H9 (cell line): ENCODE data around the gene LIMA1. TPM values are rescaled to one million over a fixed set of nuclear protein-coding genes. Genes with fewer than 3 reads are reported as not detected.

Experiments
- DNase-seq: peaks from one replicate; pipeline ENCODE4 v3.0.0-alpha.2; 2017
- H2AFZ ChIP-seq: one replicate; pipeline ENCODE4 v1.6.1; 2013; ENCODE audit warnings: mild to moderate bottlenecking, low read length, control low read depth, moderate library complexity
- H2AK5ac ChIP-seq: 2 replicates; pipeline ENCODE4 v1.6.1; 2013; ENCODE audit warnings: low read length, control low read depth, mixed read lengths; ENCODE audit not compliant: insufficient read length
- H2BK120ac ChIP-seq: one replicate; pipeline ENCODE4 v1.6.1; 2013; ENCODE audit warnings: low read depth, mild to moderate bottlenecking, low read length, control low read depth, inconsistent platforms; ENCODE audit not compliant: poor library complexity, severe bottlenecking
- H2BK12ac ChIP-seq: 2 replicates; pipeline ENCODE4 v1.6.1; 2013; ENCODE audit warnings: low read length, control low read depth, mixed read lengths, low read depth; ENCODE audit not compliant: insufficient read length
- H2BK15ac ChIP-seq: 2 replicates; pipeline ENCODE4 v1.6.1; 2013; ENCODE audit warnings: low read depth, low read length, control low read depth
- H2BK20ac ChIP-seq: one replicate; pipeline ENCODE4 v1.6.1; 2013; ENCODE audit warnings: low read depth, mild to moderate bottlenecking, low read length, control low read depth, inconsistent platforms; ENCODE audit not compliant: poor library complexity, severe bottlenecking
- H2BK5ac ChIP-seq: 2 replicates; pipeline ENCODE4 v1.6.1; 2013; ENCODE audit warnings: low read length, control low read depth, mixed read lengths; ENCODE audit not compliant: insufficient read length
- H3K14ac ChIP-seq: 2 replicates; pipeline ENCODE4 v1.6.1; 2013; ENCODE audit warnings: low read length, control low read depth; ENCODE audit not compliant: insufficient read depth
- H3K18ac ChIP-seq: 2 replicates; pipeline ENCODE4 v1.6.1; 2013; ENCODE audit warnings: low read depth, mild to moderate bottlenecking, mixed read lengths, low read length, control low read depth; ENCODE audit not compliant: insufficient read length
- H3K23ac ChIP-seq: 2 replicates; pipeline ENCODE4 v1.6.1; 2013; ENCODE audit warnings: low read length, control low read depth, mixed read lengths, low read depth; ENCODE audit not compliant: insufficient read length
- H3K23me2 ChIP-seq: 2 replicates; pipeline ENCODE4 v1.6.1; 2013; ENCODE audit warnings: low read depth, mild to moderate bottlenecking, mixed read lengths, low read length, control low read depth; ENCODE audit not compliant: insufficient read length, poor library complexity, severe bottlenecking
- H3K27ac ChIP-seq: 2 replicates; pipeline ENCODE4 v1.5.1; 2013; ENCODE audit warnings: low read length, control low read depth, mixed read lengths, low read depth; ENCODE audit not compliant: insufficient read length
- H3K27me3 ChIP-seq: 2 replicates; pipeline ENCODE4 v1.6.1; 2013; ENCODE audit warnings: low read length, control low read depth, inconsistent platforms; ENCODE audit not compliant: insufficient read depth
- H3K4ac ChIP-seq: 2 replicates; pipeline ENCODE4 v1.6.1; 2013; ENCODE audit warnings: low read depth, mild to moderate bottlenecking, control low read depth, inconsistent platforms, low read length, moderate library complexity
- H3K4me1 ChIP-seq: 2 replicates; pipeline ENCODE4 v1.6.1; 2013; ENCODE audit warnings: low read length, control low read depth, inconsistent platforms; ENCODE audit not compliant: insufficient read depth
- H3K4me2 ChIP-seq: 2 replicates; pipeline ENCODE4 v1.6.1; 2013; ENCODE audit warnings: low read length, control low read depth, mixed read lengths; ENCODE audit not compliant: insufficient read length, insufficient read depth
- H3K56ac ChIP-seq: 2 replicates; pipeline ENCODE4 v1.6.1; 2013; ENCODE audit warnings: low read depth, mild to moderate bottlenecking, mixed read lengths, low read length, control low read depth; ENCODE audit not compliant: insufficient read length
- H3K79me1 ChIP-seq: 2 replicates; pipeline ENCODE4 v1.6.1; 2013; ENCODE audit warnings: low read depth, mild to moderate bottlenecking, moderate library complexity, low read length, control low read depth, inconsistent platforms; ENCODE audit not compliant: insufficient read depth, poor library complexity, severe bottlenecking
- H3K79me2 ChIP-seq: 2 replicates; pipeline ENCODE4 v1.6.1; 2013; ENCODE audit warnings: low read length, control low read depth, inconsistent platforms; ENCODE audit not compliant: insufficient read depth
- H3K9ac ChIP-seq: 2 replicates; pipeline ENCODE4 v1.6.1; 2013; ENCODE audit warnings: low read length, control low read depth, mixed read lengths; ENCODE audit not compliant: insufficient read length; ENCODE audit errors: extremely low read depth
- H3K9me3 ChIP-seq: one replicate; pipeline ENCODE4 v1.6.1; 2013; ENCODE audit warnings: low read depth, low read length, inconsistent platforms; ENCODE audit not compliant: control insufficient read depth
- H3T11ph ChIP-seq: one replicate; pipeline ENCODE4 v1.6.1; 2013; ENCODE audit warnings: mild to moderate bottlenecking, low read length, control low read depth, inconsistent platforms
- H4K20me1 ChIP-seq: one replicate; pipeline ENCODE4 v1.6.1; 2013; ENCODE audit not compliant: control insufficient read depth, insufficient read length, insufficient read depth
- H4K5ac ChIP-seq: 2 replicates; pipeline ENCODE4 v1.6.1; 2013; ENCODE audit warnings: low read depth, mild to moderate bottlenecking, mixed read lengths, low read length, control low read depth; ENCODE audit not compliant: insufficient read length
- H4K8ac ChIP-seq: replicated peaks from 2 replicates; pipeline ENCODE4 v1.6.1; 2013; ENCODE audit warnings: low read length, control low read depth, mixed read lengths, low read depth; ENCODE audit not compliant: insufficient read length
- H4K91ac ChIP-seq: 2 replicates; pipeline ENCODE4 v1.6.1; 2013; ENCODE audit warnings: low read depth, mild to moderate bottlenecking, moderate library complexity, mixed read lengths, low read length, control low read depth; ENCODE audit not compliant: insufficient read length
- H3K27ac Mint-ChIP-seq, 3 experiments: 2 replicates in 2 of 3; 3 replicates in 1 of 3; pipeline ENCODE4 v1.8.0; 2020 to 2021; ENCODE audit warnings: mixed read lengths in 3 of 3, mild to moderate bottlenecking in 1 of 3, moderate library complexity in 1 of 3
- H3K27me3 Mint-ChIP-seq: 2 replicates; pipeline ENCODE4 v1.8.0; 2021; ENCODE audit warnings: low read depth, mild to moderate bottlenecking, moderate library complexity, mixed read lengths
- H3K36me3 Mint-ChIP-seq, 3 experiments: 2 replicates in 2 of 3; 3 replicates in 1 of 3; pipeline ENCODE4 v1.8.0; 2020 to 2021; ENCODE audit warnings: low read depth in 3 of 3, mixed read lengths in 3 of 3; ENCODE audit not compliant: insufficient read depth in 1 of 3
- H3K4me1 Mint-ChIP-seq, 2 experiments: 2 replicates each; pipeline ENCODE4 v1.8.0; 2020; ENCODE audit warnings: mixed read lengths in 2 of 2
- H3K4me3 Mint-ChIP-seq, 2 experiments: 2 replicates in 1 of 2; 3 replicates in 1 of 2; pipeline ENCODE4 v1.8.0; 2020 to 2021; ENCODE audit warnings: mild to moderate bottlenecking in 2 of 2, mixed read lengths in 2 of 2, moderate library complexity in 1 of 2
- H3K9me3 Mint-ChIP-seq, 2 experiments: 2 replicates in 1 of 2; 3 replicates in 1 of 2; pipeline ENCODE4 v1.8.0; 2020; ENCODE audit warnings: mild to moderate bottlenecking in 2 of 2, mixed read lengths in 2 of 2, moderate library complexity in 1 of 2
- WGBS: extraction: QIAGEN DNeasy Blood & Tissue Kit; methylation state at CpG from one replicate; pipeline ENCODE4 v1.1.7; 2013; ENCODE audit warnings: missing lambda C conversion rate, low lambda C conversion rate, mixed read lengths; ENCODE audit not compliant: insufficient read length; ENCODE audit errors: extremely low coverage; 5-methylcytosine and 5-hydroxymethylcytosine counted together
- total RNA-seq: library from RNA; stranded (reverse); gene quantifications from 2 replicates; pipeline ENCODE4 v1.2.1, GENCODE V29; 2021
- TF ChIP-seq, protein P1 (sequence below): fragments of 200-600 bp; sonication (generic); conservative IDR thresholded peaks from 3 replicates; pipeline ENCODE4 v1.8.0; 2021; ENCODE audit warnings: antibody characterized with exemption, mild to moderate bottlenecking

The LIMA1 gene
- total RNA-seq, 1 experiment from 2014 or later: 40.8 TPM

- H3K23me2 ChIP-seq: peaks cover 8% of the 10 kb centered on the region
- no CpG with 5 or more reads among the region's 4 CpGs for WGBS
- no peak overlapping the region for H4K91ac ChIP-seq
- no peak for DNase-seq
- Mint-ChIP-seq H3K27ac (no peak overlapping the region), H3K4me1 (peaks cover 9 to 11% of the 10 kb centered on the region in 2 experiments), H3K36me3 (peaks cover 0 to 12% (median 2%) of the 10 kb centered on the region in 3 experiments; a peak in 5 of 7 replicates), H3K27me3 (no peaks in the 10 kb centered on the region), H3K9me3 (no peaks in the 10 kb centered on the region), H3K4me3 (no peak overlapping the region)
- no peak overlapping the region for H3T11ph ChIP-seq
- H4K20me1 ChIP-seq: no peaks in the 10 kb centered on the region
- H3K23ac ChIP-seq: no peak overlapping the region
- H3K9ac ChIP-seq: no peak overlapping the region
- H3K18ac ChIP-seq: no peak overlapping the region
- H2BK5ac ChIP-seq: no peak overlapping the region
- H3K9me3 ChIP-seq: no peaks in the 10 kb centered on the region
- H3K27ac ChIP-seq: no peak overlapping the region
- peaks cover 4% of the 10 kb centered on the region for H3K79me1 ChIP-seq
- no peak overlapping the region for H2BK12ac ChIP-seq
- H3K79me2 ChIP-seq: peaks cover 12% of the 10 kb centered on the region; the same call in 1 of the 2 replicates
- no peak overlapping the region for H2AFZ ChIP-seq
- H3K27me3 ChIP-seq: no peaks in the 10 kb centered on the region
- no peak overlapping the region for H2AK5ac ChIP-seq
- TF ChIP-seq, protein P1, sequence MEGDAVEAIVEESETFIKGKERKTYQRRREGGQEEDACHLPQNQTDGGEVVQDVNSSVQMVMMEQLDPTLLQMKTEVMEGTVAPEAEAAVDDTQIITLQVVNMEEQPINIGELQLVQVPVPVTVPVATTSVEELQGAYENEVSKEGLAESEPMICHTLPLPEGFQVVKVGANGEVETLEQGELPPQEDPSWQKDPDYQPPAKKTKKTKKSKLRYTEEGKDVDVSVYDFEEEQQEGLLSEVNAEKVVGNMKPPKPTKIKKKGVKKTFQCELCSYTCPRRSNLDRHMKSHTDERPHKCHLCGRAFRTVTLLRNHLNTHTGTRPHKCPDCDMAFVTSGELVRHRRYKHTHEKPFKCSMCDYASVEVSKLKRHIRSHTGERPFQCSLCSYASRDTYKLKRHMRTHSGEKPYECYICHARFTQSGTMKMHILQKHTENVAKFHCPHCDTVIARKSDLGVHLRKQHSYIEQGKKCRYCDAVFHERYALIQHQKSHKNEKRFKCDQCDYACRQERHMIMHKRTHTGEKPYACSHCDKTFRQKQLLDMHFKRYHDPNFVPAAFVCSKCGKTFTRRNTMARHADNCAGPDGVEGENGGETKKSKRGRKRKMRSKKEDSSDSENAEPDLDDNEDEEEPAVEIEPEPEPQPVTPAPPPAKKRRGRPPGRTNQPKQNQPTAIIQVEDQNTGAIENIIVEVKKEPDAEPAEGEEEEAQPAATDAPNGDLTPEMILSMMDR: no peak
- no peaks in the 10 kb centered on the region for H3K4me1 ChIP-seq
- H2BK20ac ChIP-seq: no peak overlapping the region
- H4K5ac ChIP-seq: no peak overlapping the region
- H3K4ac ChIP-seq: no peak overlapping the region
- no peak overlapping the region for H3K4me2 ChIP-seq
- H2BK120ac ChIP-seq: no peak overlapping the region
- H3K56ac ChIP-seq: no peak overlapping the region
- H2BK15ac ChIP-seq: no peak overlapping the region
- no peak overlapping the region for H3K14ac ChIP-seq
- H4K8ac ChIP-seq: peak overlapping the region; percentile 13
These were observed 64.9 kb downstream of the LIMA1 start for GRCh38 chr12:50218386-50218785.
